ENCODE measurements around the gene RASGRP3. TPM values are rescaled to one million over a fixed set of nuclear protein-coding genes. Genes with fewer than 3 reads are reported as not detected.

The RASGRP3 gene
- total RNA-seq, 1 experiment from 2014 or later = 0.59 TPM

DNA sequence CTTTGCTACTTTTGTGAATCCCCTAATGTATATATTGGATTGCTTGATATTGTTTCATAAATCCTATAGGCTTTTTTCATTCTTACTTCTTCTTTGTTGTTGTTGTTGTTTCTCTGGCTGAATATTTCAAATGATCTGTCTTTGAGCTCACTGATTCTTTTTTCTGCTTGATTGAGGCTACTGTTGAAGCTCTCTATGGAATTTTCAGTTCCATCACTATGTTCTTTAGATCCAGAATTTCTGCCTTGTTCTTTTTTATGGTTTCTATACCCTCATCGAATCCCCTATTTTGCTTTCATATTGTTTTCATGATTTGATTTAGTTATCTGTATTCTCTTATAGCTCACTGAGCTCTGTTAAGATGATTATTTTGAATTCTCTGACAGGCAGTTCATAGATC is 24.6 kb upstream of the RASGRP3 start:
- Histone ChIP-seq H2AFZ (ENCODE audit: low read depth, low read length, poor library complexity, severe bottlenecking) (no peak overlapping the region), H3K36me3 (ENCODE audit: control insufficient read depth in 1 of 2, insufficient read depth in 2 of 2, low read length in 2 of 2) (no peaks in the 10 kb centered on the region), H3K27ac (ENCODE audit: low read depth, low read length) (no peak overlapping the region), H3K27me3 (ENCODE audit: insufficient read depth, low read length) (no peaks in the 10 kb centered on the region), H4K20me1 (ENCODE audit: insufficient read depth) (no peaks in the 10 kb centered on the region), H3K9ac (ENCODE audit: low read length) (no peak overlapping the region), H3K9me2 (ENCODE audit: insufficient read depth) (no peaks in the 10 kb centered on the region), H3K79me2 (ENCODE audit: insufficient read depth, low read length) (no peaks in the 10 kb centered on the region), H3K4me2 (ENCODE audit: low read length) (no peak overlapping the region), H3K4me3 (replicated peaks in 1 of 2; ENCODE audit: low read depth in 1 of 2, low read length in 2 of 2) (no peak overlapping the region), H3K9me3 (ENCODE audit: control insufficient read depth in 1 of 2, insufficient read depth in 1 of 2, low read depth in 1 of 2, low read length in 2 of 2) (no peaks in the 10 kb centered on the region), H3K4me1 (ENCODE audit: control insufficient read depth in 1 of 2, insufficient read depth in 2 of 2, low read length in 2 of 2) (no peaks in the 10 kb centered on the region)
- no peak for DNase-seq (ENCODE audit: low read depth, low spot score)
- ChIA-PET CTCF (interaction anchor here (1.3 kb wide), 1 partner anchor 24 kb away, joined by 3 read pairs; no protein-coding TSS in a partner anchor), POLR2A (no interaction called here), RAD21 (ENCODE audit: low non-redundant PET in 1 of 2, low total read pairs in 2 of 2, uncharacterized antibody in 2 of 2, unreplicated experiment in 2 of 2) (no interaction called here)
- ATAC-seq = no peak
- TF ChIP-seq, protein P1, sequence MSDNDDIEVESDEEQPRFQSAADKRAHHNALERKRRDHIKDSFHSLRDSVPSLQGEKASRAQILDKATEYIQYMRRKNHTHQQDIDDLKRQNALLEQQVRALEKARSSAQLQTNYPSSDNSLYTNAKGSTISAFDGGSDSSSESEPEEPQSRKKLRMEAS (IDR thresholded peaks at IDR 0.05) = no peak
- TF ChIP-seq JUND (IDR thresholded peaks at IDR 0.05) = no peak
- no peak for TF ChIP-seq ZNF274 (IDR thresholded peaks at IDR 0.05; ENCODE audit: low read depth, low read length)
- TF ChIP-seq ELF1 (IDR thresholded peaks at IDR 0.05; ENCODE audit: borderline replicate concordance, low read depth) = no peak
- TF ChIP-seq EZH2 (IDR thresholded peaks at IDR 0.05) = no peak
- no peak for TF ChIP-seq FOSL1 (IDR thresholded peaks at IDR 0.05; ENCODE audit: low read depth)
- TF ChIP-seq YY1 (IDR thresholded peaks at IDR 0.05; ENCODE audit: extremely low read depth, insufficient replicate concordance, low read depth, low read length) = no peak
- no peak for TF ChIP-seq CEBPB (IDR thresholded peaks at IDR 0.05; ENCODE audit: low read depth)
- TF ChIP-seq RAD21 (IDR thresholded peaks at IDR 0.05; ENCODE audit: low read depth) = no peak
- TF ChIP-seq POLR2A (IDR thresholded peaks at IDR 0.05; ENCODE audit: borderline replicate concordance, extremely low read depth, insufficient read depth, insufficient read length) = no peak
- TF ChIP-seq SP1 (IDR thresholded peaks at IDR 0.05; ENCODE audit: low read depth) = no peak
- no peak for TF ChIP-seq SRF (IDR thresholded peaks at IDR 0.05; ENCODE audit: low read depth)
- TF ChIP-seq, protein P2, sequence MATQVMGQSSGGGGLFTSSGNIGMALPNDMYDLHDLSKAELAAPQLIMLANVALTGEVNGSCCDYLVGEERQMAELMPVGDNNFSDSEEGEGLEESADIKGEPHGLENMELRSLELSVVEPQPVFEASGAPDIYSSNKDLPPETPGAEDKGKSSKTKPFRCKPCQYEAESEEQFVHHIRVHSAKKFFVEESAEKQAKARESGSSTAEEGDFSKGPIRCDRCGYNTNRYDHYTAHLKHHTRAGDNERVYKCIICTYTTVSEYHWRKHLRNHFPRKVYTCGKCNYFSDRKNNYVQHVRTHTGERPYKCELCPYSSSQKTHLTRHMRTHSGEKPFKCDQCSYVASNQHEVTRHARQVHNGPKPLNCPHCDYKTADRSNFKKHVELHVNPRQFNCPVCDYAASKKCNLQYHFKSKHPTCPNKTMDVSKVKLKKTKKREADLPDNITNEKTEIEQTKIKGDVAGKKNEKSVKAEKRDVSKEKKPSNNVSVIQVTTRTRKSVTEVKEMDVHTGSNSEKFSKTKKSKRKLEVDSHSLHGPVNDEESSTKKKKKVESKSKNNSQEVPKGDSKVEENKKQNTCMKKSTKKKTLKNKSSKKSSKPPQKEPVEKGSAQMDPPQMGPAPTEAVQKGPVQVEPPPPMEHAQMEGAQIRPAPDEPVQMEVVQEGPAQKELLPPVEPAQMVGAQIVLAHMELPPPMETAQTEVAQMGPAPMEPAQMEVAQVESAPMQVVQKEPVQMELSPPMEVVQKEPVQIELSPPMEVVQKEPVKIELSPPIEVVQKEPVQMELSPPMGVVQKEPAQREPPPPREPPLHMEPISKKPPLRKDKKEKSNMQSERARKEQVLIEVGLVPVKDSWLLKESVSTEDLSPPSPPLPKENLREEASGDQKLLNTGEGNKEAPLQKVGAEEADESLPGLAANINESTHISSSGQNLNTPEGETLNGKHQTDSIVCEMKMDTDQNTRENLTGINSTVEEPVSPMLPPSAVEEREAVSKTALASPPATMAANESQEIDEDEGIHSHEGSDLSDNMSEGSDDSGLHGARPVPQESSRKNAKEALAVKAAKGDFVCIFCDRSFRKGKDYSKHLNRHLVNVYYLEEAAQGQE (IDR thresholded peaks at IDR 0.05; ENCODE audit: low read depth) = no peak
- intact Hi-C loops (cut with micrococcal nuclease) = no loop called here
- no TSS peak for BruUV-seq (replicated peaks)

All from HCT116 (cell line).